ENCODE data around the gene CHRNG.
"Not testable (repeated sequence)": the region's sequence is repeated elsewhere in the genome, so short reads cannot be mapped to it uniquely, and the experiment has no call there.

CHRNG gene

GRCh38 chr2:232568161-232568560 is 28.7 kb downstream of the CHRNG start:
- H3K9me2 ChIP-seq (replicated peaks; ENCODE audit: low read depth, low read length): no peaks in the 10 kb centered on the region
- H3K4me3 ChIP-seq (ENCODE audit: low read length, poor library complexity, severe bottlenecking): no peak overlapping the region
- no peak overlapping the region for H3K4me2 ChIP-seq (ENCODE audit: low read depth, low read length, poor library complexity, severe bottlenecking)
- H3K27me3 ChIP-seq (ENCODE audit: insufficient read depth, low read length, poor library complexity, severe bottlenecking): no peaks in the 10 kb centered on the region
- H3K9ac ChIP-seq (ENCODE audit: low read depth, low read length, poor library complexity, severe bottlenecking): no peak overlapping the region
- no peaks in the 10 kb centered on the region for H4K20me1 ChIP-seq (ENCODE audit: insufficient read depth, low read length, poor library complexity, severe bottlenecking)
- peaks cover 60% of the 10 kb centered on the region; the same call in 1 of the 2 replicates for H3K36me3 ChIP-seq (ENCODE audit: insufficient read depth, low read length)
- H3F3A ChIP-seq (ENCODE audit: low read depth): no peaks in the 10 kb centered on the region
- no peak for TF ChIP-seq EZH2phosphoT487 (IDR thresholded peaks at IDR 0.05; ENCODE audit: borderline replicate concordance)
- no peaks in the 10 kb centered on the region for H3K79me2 ChIP-seq (ENCODE audit: insufficient read depth, low read length)
- H3K4me1 ChIP-seq (ENCODE audit: insufficient read depth, low read length, poor library complexity, severe bottlenecking): no peaks in the 10 kb centered on the region
- no peak overlapping the region for H2AFZ ChIP-seq (ENCODE audit: low read length)
- H3K9me3 ChIP-seq (ENCODE audit: insufficient read depth, low read depth, low read length): no peaks in the 10 kb centered on the region

GRCh38 chr2:232569541-232569940 is 30.0 kb downstream of the CHRNG start:
- H3K9me3 ChIP-seq (ENCODE audit: insufficient read depth, low read depth, low read length): no peaks in the 10 kb centered on the region
- TF ChIP-seq, protein P1, sequence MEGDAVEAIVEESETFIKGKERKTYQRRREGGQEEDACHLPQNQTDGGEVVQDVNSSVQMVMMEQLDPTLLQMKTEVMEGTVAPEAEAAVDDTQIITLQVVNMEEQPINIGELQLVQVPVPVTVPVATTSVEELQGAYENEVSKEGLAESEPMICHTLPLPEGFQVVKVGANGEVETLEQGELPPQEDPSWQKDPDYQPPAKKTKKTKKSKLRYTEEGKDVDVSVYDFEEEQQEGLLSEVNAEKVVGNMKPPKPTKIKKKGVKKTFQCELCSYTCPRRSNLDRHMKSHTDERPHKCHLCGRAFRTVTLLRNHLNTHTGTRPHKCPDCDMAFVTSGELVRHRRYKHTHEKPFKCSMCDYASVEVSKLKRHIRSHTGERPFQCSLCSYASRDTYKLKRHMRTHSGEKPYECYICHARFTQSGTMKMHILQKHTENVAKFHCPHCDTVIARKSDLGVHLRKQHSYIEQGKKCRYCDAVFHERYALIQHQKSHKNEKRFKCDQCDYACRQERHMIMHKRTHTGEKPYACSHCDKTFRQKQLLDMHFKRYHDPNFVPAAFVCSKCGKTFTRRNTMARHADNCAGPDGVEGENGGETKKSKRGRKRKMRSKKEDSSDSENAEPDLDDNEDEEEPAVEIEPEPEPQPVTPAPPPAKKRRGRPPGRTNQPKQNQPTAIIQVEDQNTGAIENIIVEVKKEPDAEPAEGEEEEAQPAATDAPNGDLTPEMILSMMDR (conservative IDR thresholded peaks at IDR 0.05; ENCODE audit: low read length): no peak
- no peak for TF ChIP-seq EZH2phosphoT487 (IDR thresholded peaks at IDR 0.05; ENCODE audit: borderline replicate concordance)
- H2AFZ ChIP-seq (ENCODE audit: low read length): no peak overlapping the region
- H3K36me3 ChIP-seq (ENCODE audit: insufficient read depth, low read length): peaks cover 67% of the 10 kb centered on the region; the same call in 1 of the 2 replicates
- H3K27me3 ChIP-seq (ENCODE audit: insufficient read depth, low read length, poor library complexity, severe bottlenecking): no peaks in the 10 kb centered on the region
- no peaks in the 10 kb centered on the region for H3K79me2 ChIP-seq (ENCODE audit: insufficient read depth, low read length)
- H3K9me2 ChIP-seq (replicated peaks; ENCODE audit: low read depth, low read length): no peaks in the 10 kb centered on the region
- H3K4me2 ChIP-seq (ENCODE audit: low read depth, low read length, poor library complexity, severe bottlenecking): no peak overlapping the region
- H3K9ac ChIP-seq (ENCODE audit: low read depth, low read length, poor library complexity, severe bottlenecking): no peak overlapping the region
- no peak overlapping the region for H3K4me3 ChIP-seq (ENCODE audit: low read length, poor library complexity, severe bottlenecking)
- H3F3A ChIP-seq (ENCODE audit: low read depth): no peaks in the 10 kb centered on the region
- H4K20me1 ChIP-seq (ENCODE audit: insufficient read depth, low read length, poor library complexity, severe bottlenecking): no peaks in the 10 kb centered on the region
- no peaks in the 10 kb centered on the region for H3K4me1 ChIP-seq (ENCODE audit: insufficient read depth, low read length, poor library complexity, severe bottlenecking)

DNA sequence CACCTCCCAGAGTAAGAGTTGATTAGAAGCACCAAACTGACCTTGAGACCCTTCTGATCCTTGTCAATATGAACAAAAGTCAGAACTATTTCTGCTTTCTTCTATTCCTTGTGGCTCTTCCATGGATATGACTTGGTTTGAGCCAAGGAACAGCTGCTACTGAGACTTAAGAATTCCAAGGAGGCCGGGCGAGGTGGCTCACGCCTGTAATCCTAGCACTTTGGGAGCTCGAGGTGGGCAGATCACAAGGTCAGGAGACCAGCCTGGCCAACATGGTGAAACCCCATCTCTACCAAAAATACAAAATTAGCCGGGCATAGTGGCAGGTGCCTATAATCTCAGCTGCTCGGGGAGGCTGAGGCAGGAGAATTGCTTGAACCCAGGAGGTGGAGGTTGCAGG is 31.0 kb downstream of the CHRNG start:
- not testable (repeated sequence) for H4K20me1 ChIP-seq (ENCODE audit: insufficient read depth, low read length, poor library complexity, severe bottlenecking); H3K4me1 ChIP-seq (ENCODE audit: insufficient read depth, low read length, poor library complexity, severe bottlenecking); H3K4me2 ChIP-seq (ENCODE audit: low read depth, low read length, poor library complexity, severe bottlenecking); H2AFZ ChIP-seq (ENCODE audit: low read length); H3K9me3 ChIP-seq (ENCODE audit: insufficient read depth, low read depth, low read length); H3K79me2 ChIP-seq (ENCODE audit: insufficient read depth, low read length); H3K4me3 ChIP-seq (ENCODE audit: low read length, poor library complexity, severe bottlenecking); H3F3A ChIP-seq (ENCODE audit: low read depth); H3K27me3 ChIP-seq (ENCODE audit: insufficient read depth, low read length, poor library complexity, severe bottlenecking); H3K9me2 ChIP-seq (replicated peaks; ENCODE audit: low read depth, low read length); H3K9ac ChIP-seq (ENCODE audit: low read depth, low read length, poor library complexity, severe bottlenecking)
- H3K36me3 ChIP-seq (ENCODE audit: insufficient read depth, low read length): peaks cover 61% of the 10 kb centered on the region; the same call in 1 of the 2 replicates

DNA sequence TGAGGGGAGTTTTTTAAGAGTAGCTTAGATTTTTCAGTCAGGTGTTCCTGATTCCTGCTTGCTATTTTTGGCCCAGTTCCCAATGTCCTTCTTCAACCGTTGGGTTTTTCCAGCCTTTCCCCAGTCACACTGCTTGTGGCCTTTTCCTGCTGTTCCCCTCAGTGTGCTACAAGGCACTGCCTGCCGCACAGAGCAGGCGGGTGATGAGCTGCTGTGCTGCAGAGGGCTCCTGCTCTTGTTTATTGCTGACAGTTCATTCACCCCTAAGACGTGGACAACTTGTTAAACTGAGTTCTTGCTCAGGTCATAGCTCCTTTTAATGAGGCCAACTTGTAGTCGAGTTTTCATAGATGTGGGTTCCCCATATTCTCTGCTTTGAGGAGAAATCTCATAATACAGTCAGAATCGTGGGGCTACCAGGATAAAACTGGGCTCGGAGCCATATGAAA is 31.6 kb downstream of the CHRNG start:
- H3K27me3 ChIP-seq (ENCODE audit: insufficient read depth, low read length, poor library complexity, severe bottlenecking): no peaks in the 10 kb centered on the region
- H4K20me1 ChIP-seq (ENCODE audit: insufficient read depth, low read length, poor library complexity, severe bottlenecking): no peaks in the 10 kb centered on the region
- no peaks in the 10 kb centered on the region for H3K4me1 ChIP-seq (ENCODE audit: insufficient read depth, low read length, poor library complexity, severe bottlenecking)
- H3K9ac ChIP-seq (ENCODE audit: low read depth, low read length, poor library complexity, severe bottlenecking): no peak overlapping the region
- no peaks in the 10 kb centered on the region for H3K9me2 ChIP-seq (replicated peaks; ENCODE audit: low read depth, low read length)
- H3K4me3 ChIP-seq (ENCODE audit: low read length, poor library complexity, severe bottlenecking): no peak overlapping the region
- TF ChIP-seq, protein P1 (conservative IDR thresholded peaks at IDR 0.05; ENCODE audit: low read length): no peak
- no peak for TF ChIP-seq EZH2phosphoT487 (IDR thresholded peaks at IDR 0.05; ENCODE audit: borderline replicate concordance)
- H3K36me3 ChIP-seq (ENCODE audit: insufficient read depth, low read length): peaks cover 56% of the 10 kb centered on the region; the same call in 1 of the 2 replicates
- H3F3A ChIP-seq (ENCODE audit: low read depth): no peaks in the 10 kb centered on the region
- no peak overlapping the region for H2AFZ ChIP-seq (ENCODE audit: low read length)
- no peaks in the 10 kb centered on the region for H3K9me3 ChIP-seq (ENCODE audit: insufficient read depth, low read depth, low read length)
- no peaks in the 10 kb centered on the region for H3K79me2 ChIP-seq (ENCODE audit: insufficient read depth, low read length)
- H3K4me2 ChIP-seq (ENCODE audit: low read depth, low read length, poor library complexity, severe bottlenecking): no peak overlapping the region

Data from Loucy (cell line).